ENCODE data around the gene GRHL1. TPM values are rescaled to one million over a fixed set of nuclear protein-coding genes. Genes with fewer than 3 reads are reported as not detected.

Gene GRHL1
- total RNA-seq, 1 donor from 2014 or later: 0.53 TPM

GRCh38 chr2:10039658-10040410 lies 88.3 kb downstream of the GRHL1 start:
- no peak for DNase-seq (ENCODE audit: low read depth, low spot score)

GRCh38 chr2:10041711-10042110 lies 90.2 kb downstream of the GRHL1 start:
- no peak for DNase-seq (ENCODE audit: low read depth, low spot score)

GRCh38 chr2:10042301-10043161 lies 91.0 kb downstream of the GRHL1 start:
- peak; percentile 48 for DNase-seq (ENCODE audit: low read depth, low spot score)

- peak; percentile 59 for DNase-seq (ENCODE audit: low read depth, low spot score)
Measured at GRCh38 chr2:10043256-10043905, 91.9 kb downstream of the GRHL1 start, which contains the start of gene KLF11. Gene KLF11, plus strand, starts transcription at chr2:10043550. Its CDS starts 167 bp downstream, at chr2:10043717.

- DNase-seq (ENCODE audit: low read depth, low spot score): peak; percentile 71
Measured at GRCh38 chr2:10043906-10044601, 92.6 kb downstream of the GRHL1 start.

GRCh38 chr2:10045561-10046355 lies 94.3 kb downstream of the GRHL1 start:
- no peak for DNase-seq (ENCODE audit: low read depth, low spot score)

- DNase-seq (ENCODE audit: low read depth, low spot score): no peak
Measured at GRCh38 chr2:10046931-10047330, 95.4 kb downstream of the GRHL1 start.

- DNase-seq (ENCODE audit: low read depth, low spot score): no peak
Measured at GRCh38 chr2:10047616-10048500, 96.4 kb downstream of the GRHL1 start.

- DNase-seq (ENCODE audit: low read depth, low spot score): no peak
Measured at GRCh38 chr2:10048501-10049171, 97.1 kb downstream of the GRHL1 start.

Other genes starting within 250 kb of the GRHL1 start
- 19.5 and 26.7 TPM in 2 replicates for gene TAF1B, start 108.2 kb upstream of the GRHL1 start, total RNA-seq
- 5.3 and 5.4 TPM in 2 replicates for gene KLF11, start 91.9 kb downstream of the GRHL1 start, total RNA-seq
- gene CYS1, start 128.7 kb downstream of the GRHL1 start, total RNA-seq: 0.04 and 0.07 TPM in 2 replicates
- 58.2 and 88.6 TPM in 2 replicates for gene RRM2, start 171.0 kb downstream of the GRHL1 start, total RNA-seq